ENCODE results near the gene PCSK5. TPM values are rescaled to one million over a fixed set of nuclear protein-coding genes. Genes with fewer than 3 reads are reported as not detected.

The PCSK5 gene
- total and polyA plus RNA-seq, 2 of the 8 experiments (the other 6 are each of a cell fraction or from before 2014, with no cell fraction given), result 5.5 to 10.7 TPM

DNA sequence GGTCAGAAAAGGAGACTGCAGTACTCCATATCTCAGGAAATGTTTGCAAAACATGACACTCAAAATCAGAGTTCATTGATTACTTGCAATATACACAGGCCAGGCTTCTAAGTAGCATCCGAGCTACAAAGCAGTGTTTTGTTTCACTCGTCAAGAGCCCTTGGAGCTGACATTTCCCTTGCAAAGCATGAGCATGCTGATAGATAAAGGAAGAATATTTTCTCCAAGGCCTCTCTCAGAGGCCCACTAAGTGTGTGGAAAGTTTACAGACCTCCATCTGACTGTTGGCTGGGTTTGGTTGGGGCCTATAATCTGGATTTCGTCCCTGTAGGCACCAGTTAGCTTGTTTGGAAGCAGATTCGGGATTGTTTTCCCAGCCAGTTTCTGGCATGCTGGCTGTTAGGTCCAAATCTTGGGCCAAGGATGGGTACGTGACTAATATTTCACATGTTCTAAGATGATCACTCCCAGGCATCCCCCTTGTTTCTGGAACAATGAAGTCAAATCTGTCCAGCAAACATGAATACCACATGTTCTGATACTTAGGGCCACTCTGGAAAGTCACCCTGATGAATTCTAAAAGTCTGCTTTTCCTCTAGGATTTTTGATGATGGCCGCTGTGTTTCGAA lies 342.5 kb downstream of the PCSK5 start:
- Histone ChIP-seq H4K91ac (replicated peaks; ENCODE audit: insufficient read length, low read length) (no peak overlapping the region), H3K79me2 (ENCODE audit: control insufficient read depth in 1 of 2, insufficient read depth in 2 of 2, low read length in 2 of 2) (no peaks in the 10 kb centered on the region), H3K9ac (replicated peaks in 1 of 4; ENCODE audit: extremely low read depth in 1 of 4, low read depth in 3 of 4, low read length in 3 of 4) (no peak overlapping the region), H4K8ac (ENCODE audit: extremely low read depth, insufficient read depth, low read length) (no peak overlapping the region), H3K27me3 (replicated peaks in 1 of 4; ENCODE audit: control insufficient read depth in 3 of 4, extremely low read depth in 1 of 4, insufficient read depth in 3 of 4, low read length in 3 of 4) (no peaks in the 10 kb centered on the region), H2BK12ac (ENCODE audit: low read depth, low read length) (no peak overlapping the region), H3K36me3 (ENCODE audit: control insufficient read depth in 2 of 4, insufficient read depth in 4 of 4, low read length in 3 of 4) (no peaks in the 10 kb centered on the region), H2BK20ac (ENCODE audit: low read length) (no peak overlapping the region), H3K23ac (ENCODE audit: insufficient read length) (no peak overlapping the region), H2BK120ac (replicated peaks; ENCODE audit: low read depth, low read length) (no peak overlapping the region), H3K9me3 (ENCODE audit: insufficient read depth in 2 of 2, low read depth in 1 of 2, low read length in 1 of 2) (no peaks in the 10 kb centered on the region), H2BK15ac (ENCODE audit: low read length) (no peak overlapping the region), H3K27ac (ENCODE audit: low read depth, low read length) (no peak overlapping the region), H3K4me2 (ENCODE audit: insufficient read depth in 1 of 2, low read depth in 2 of 2, low read length in 2 of 2) (no peak overlapping the region), H3K79me1 (ENCODE audit: low read depth, low read length) (no peaks in the 10 kb centered on the region), H4K5ac (ENCODE audit: insufficient read length, low read depth, low read length) (no peak overlapping the region), H3K23me2 (ENCODE audit: low read depth, low read length) (no peaks in the 10 kb centered on the region), H2AK5ac (ENCODE audit: low read depth, low read length) (no peak overlapping the region), H3K4ac (replicated peaks; ENCODE audit: insufficient read length, low read depth, low read length) (no peak overlapping the region), H3K4me3 (ENCODE audit: extremely low read depth in 1 of 4, insufficient read depth in 2 of 4, low read depth in 3 of 4, low read length in 4 of 4) (no peak overlapping the region), H3K4me1 (replicated peaks in 1 of 4; ENCODE audit: control insufficient read depth in 3 of 4, insufficient read depth in 4 of 4, low read length in 3 of 4) (peaks cover 0 to 3% (median 0%) of the 10 kb centered on the region in 4 experiments; a peak in 1 of 7 replicates), H3K56ac (replicated peaks; ENCODE audit: insufficient read length, low read depth, low read length) (no peak overlapping the region), H2BK5ac (ENCODE audit: low read depth, low read length) (no peak overlapping the region), H3K18ac (ENCODE audit: extremely low read depth, low read length) (no peak overlapping the region), H3K14ac (ENCODE audit: insufficient read length) (no peak overlapping the region), H2AFZ (ENCODE audit: low read length) (no peak overlapping the region), H4K20me1 (replicated peaks in 1 of 2; ENCODE audit: control insufficient read depth in 1 of 2, insufficient read depth in 2 of 2, low read length in 2 of 2) (no peaks in the 10 kb centered on the region)
- ChIA-PET POLR2A (ENCODE audit: partially characterized antibody) (no interaction called here), CTCF (ENCODE audit: partially characterized antibody) (interaction anchor here (0.9 kb wide), 1 partner anchor 14 kb away, joined by 4 read pairs; no protein-coding TSS in a partner anchor)
- no peak for DNase-seq (ENCODE audit: low read depth in 1 of 2, low spot score in 2 of 2)
- 80% methylated on average over 7 of the region's 7 CpGs; no CpG with 5 or more reads in 1 of the 2 experiments for WGBS, 2 experiments (ENCODE audit: extremely low coverage in 1 of 2, insufficient coverage in 1 of 2, insufficient read length in 1 of 2, insufficient replicate concordance in 2 of 2, low coverage in 1 of 2, low lambda C conversion rate in 2 of 2, missing lambda C conversion rate in 1 of 2)
- no peak for FAIRE-seq
- no peak for TF ChIP-seq HDAC2 (IDR thresholded peaks at IDR 0.05; ENCODE audit: borderline replicate concordance in 1 of 2, low read depth in 2 of 2, low read length in 2 of 2)
